GM21423 (cell line): ENCODE results near the gene RGL4.

Experiments
- ATAC-seq: cut with Tn5 transposase; IDR thresholded peaks from one replicate; pipeline ENCODE4 v1.9.1; 2021; ENCODE audit warnings: mild to moderate bottlenecking, moderate library complexity; ENCODE audit not compliant: unreplicated experiment

Gene RGL4

DNA sequence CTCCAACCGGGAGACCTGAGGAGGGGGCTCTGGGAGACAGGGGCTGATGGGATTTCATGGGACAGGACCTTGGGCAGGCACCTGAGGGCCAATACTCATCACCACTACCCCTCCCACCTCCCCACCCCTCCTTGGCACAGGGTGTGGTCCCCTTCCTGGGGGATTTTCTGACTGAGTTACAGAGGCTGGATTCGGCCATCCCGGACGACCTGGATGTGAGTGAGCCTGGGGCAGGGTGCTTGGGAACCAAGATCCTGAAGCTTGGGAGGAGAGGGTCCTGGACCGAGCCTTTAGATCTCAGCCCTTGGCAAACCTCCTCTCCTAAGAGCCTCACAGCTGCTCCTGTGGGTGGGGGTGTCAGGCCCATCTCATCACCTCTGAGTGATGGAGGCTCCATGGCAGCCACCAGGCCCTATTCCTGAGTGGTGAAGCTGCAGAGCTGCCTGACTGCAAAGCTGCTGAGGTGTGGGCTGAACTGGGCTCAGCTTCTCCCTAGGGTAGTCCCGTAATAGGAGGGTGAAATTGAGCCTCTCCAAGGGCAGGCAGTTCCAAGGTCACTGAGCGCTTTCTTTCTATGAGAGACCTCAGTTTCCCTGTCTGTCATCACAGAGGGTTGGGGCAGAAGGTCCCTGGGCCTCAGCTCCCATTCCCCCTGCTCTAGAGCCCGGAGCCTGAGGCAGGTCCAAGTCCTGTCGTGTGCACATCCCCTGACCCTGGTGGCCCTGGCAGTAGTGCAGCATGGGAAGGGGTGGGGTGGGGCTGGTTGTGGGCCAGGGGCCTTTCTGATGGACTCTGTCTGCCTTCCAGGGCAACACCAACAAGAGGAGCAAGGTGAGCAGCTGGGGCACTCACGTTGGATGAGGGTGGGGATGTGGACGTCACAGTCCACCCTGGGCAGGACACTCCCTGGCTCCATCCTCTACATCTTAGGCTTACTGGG lies 6.5 kb downstream of the RGL4 start:
- ATAC-seq: no peak

DNA sequence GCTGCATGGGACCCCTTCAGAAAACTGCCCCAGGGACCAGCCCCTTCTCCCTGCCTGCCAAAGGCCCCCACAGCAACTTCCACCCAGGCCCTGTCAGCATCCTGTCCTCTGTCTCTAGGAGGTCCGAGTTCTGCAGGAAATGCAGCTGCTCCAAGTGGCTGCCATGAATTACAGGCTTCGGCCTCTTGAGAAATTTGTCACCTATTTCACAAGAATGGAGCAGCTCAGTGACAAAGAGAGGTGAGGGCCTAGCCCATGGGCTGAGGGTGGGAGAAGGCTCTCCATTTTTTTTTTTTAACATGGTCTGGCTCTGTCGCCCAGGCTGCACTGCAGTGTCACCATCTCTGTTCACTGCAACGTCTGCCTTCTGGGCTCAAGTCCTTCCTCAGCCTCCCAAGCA lies 7.3 kb downstream of the RGL4 start:
- no peak for ATAC-seq

- no peak for ATAC-seq
Observed at GRCh38 chr22:23698673-23699235, 7.9 kb downstream of the RGL4 start.

DNA sequence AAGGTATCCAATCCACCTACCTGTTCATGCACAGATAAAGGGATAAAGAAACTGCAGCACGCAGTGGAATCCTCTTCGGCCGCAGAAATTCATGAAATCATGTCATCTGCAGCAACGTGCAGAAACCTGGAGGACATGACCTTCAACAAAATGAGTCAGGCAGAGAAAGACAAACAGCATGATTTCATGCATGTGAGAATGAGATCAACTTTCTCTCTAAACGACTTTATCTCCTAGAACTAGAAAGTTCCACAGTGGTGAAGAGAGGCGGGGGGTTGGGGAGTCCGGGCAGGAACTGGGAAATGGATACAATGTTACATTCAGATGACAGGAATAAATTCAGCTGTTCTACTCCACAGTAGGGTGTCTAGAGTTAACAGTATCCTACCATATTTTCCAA lies 9.9 kb downstream of the RGL4 start:
- ATAC-seq: no peak

GRCh38 chr22:23704062-23704461 lies 13.2 kb downstream of the RGL4 start:
- no peak for ATAC-seq

DNA sequence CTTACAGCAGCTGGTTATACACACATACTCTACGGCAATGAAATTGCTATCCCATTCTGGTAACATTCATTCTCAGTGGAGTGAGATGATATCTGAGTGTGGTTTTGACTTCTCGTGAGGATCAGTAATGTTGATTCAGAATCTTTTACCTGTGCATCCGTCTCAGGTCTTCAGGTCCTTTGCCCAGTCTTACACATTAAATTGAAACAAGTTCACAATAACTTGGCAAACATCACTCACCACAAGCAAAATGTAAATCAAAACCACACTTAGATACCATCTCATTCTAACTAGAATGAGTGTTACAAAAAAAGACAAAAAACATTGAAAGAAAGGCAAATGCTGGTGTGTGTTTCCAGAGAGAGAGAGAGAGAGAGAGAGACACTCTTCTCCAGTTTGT lies 14.0 kb downstream of the RGL4 start:
- ATAC-seq: no peak

DNA sequence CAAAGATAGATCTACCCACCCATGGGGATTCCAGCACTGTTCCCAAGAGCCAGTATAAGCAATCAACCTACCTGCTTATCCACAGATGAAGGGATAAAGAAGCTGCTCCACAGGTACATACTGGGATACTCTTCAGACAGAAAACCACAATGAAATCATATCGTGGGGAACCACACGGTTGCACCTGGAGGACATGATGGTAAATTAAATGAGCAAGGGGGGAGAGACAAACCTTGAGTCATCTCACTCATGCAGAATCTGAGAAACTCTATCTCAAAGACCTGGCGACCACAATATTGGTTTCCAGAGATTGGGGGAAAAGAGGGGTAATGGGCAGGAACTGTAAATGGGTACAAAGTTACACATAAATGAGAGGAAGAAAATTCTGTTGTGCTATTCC lies 14.5 kb downstream of the RGL4 start:
- no peak for ATAC-seq

- ATAC-seq: no peak
Observed at GRCh38 chr22:23708270-23708669, 17.5 kb downstream of the RGL4 start.

DNA sequence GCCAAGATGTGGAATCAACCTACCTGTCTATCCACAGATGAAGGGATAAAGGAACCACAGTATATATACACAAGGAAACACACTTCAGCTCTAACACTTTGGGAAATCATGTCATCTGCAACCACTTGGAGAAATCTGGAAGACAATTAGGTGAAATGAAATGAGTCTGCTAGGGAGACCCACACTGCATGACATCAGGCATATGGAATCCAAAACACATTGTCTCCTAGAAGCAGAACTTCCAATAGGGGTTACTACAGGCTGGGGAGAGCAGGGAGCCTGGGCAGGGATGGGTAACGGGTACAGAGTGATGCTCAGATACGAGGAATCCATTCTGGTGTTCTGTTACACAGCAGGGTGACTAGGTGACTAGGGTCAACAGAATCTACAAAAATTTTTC lies 18.3 kb downstream of the RGL4 start:
- ATAC-seq: no peak

DNA sequence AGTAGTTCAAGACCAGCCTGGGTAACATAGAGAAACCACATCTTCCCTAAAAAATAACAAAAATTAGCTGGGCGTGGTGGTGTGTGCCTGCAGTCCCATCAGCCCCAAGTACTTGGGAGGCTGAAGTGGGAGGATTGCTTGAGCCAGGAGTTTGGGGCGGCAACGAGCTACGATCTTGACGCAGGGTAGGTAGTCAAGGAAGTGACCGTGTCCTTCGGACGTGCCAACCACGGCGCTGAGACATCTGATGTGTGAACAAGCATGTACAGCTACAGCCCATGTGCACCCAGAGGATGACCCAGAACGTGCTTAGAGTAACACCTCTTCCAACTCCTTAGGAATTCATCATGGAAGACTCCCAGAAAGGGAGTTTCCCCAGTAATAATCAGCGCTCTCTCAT lies 21.4 kb downstream of the RGL4 start:
- no peak for ATAC-seq

DNA sequence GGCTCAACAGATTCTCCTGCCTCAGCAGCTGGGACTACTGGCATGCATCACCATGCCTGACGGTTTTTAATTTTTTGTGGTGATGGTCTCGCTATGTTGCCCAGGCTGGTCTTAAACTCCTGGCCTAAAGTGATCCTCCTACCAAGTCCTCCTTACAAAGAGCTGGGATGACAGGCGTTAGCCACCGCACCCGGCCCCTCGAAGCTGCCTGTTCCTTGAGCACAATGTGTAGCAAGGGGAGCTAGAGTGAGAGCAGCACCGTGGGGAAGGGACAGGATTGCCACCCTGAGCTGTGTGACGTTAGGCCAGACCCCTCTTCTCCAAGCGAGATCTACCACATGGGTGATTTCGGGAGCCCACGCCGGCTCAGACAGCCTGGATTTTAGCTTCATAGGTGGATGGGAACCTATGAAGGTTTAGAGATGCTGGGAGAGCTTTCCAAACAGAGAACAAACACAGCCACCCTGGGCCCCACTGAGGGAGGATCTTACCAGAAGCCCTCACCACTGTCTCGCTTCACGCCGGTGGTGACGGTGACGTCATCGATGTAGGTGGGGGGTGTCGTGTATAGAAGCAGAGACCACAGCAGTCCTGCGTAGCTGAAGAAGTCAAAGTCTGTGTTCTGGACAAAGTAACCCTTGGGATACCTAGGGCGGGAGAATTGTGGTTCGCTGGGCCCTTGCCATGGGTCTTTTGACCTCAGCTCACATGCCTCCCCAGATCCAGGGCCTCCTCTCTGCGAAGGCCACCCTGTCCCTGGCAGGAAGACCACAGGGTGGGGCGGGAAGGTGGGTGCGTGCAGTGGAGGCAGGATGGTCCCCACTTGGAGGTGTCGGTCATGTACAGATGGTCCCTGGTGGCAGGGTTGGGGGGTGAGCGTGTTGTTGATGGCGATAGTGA lies 23.1 kb downstream of the RGL4 start:
- ATAC-seq: no peak

DNA sequence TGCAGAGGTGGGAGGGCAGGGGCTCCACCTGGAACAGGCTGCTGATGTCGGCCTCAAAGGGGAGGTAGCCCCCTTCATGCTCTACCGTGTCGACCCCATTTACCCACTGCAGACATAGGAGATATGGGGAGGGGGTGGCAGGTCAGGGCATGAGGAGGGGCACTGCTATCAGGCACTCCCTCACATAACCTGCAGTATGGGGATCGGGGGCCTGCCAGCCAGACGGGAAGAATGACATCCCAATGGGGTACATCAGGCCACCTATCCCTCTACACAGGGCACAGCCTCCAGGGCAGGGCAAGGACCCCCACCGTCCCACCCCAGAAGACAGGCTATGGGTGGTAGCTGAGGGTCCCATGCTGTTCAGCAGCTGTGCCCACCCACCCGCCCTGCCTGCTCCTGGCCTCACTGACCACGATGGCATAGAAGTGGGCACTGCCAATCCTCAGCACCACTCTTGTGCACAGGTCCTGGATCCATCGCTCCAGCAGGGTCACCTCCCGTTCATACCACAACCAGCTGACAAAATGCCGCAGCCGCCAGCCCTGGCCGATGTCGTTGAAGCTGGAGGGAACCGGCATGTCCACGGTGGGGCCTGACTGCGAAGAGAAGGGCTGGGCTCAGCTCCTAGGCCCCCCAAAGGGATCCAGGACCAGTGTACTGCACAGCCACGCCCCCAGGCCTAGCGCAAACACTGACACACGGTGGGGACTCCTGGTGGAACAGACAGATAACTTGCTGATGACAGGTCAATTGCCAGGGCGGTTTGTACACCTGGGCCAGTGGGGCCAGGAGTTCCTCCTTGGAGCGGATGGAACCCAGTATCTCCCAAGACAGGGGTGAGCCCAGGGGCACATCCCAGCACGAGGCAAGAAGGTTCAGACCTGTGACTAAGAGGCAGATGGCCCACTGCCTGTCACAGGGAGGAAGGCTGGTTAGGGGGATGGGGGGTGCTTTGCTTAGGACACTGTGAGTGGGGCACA lies 24.1 kb downstream of the RGL4 start:
- no peak for ATAC-seq

- no peak for ATAC-seq
Observed at GRCh38 chr22:23715806-23716375, 25.1 kb downstream of the RGL4 start.

DNA sequence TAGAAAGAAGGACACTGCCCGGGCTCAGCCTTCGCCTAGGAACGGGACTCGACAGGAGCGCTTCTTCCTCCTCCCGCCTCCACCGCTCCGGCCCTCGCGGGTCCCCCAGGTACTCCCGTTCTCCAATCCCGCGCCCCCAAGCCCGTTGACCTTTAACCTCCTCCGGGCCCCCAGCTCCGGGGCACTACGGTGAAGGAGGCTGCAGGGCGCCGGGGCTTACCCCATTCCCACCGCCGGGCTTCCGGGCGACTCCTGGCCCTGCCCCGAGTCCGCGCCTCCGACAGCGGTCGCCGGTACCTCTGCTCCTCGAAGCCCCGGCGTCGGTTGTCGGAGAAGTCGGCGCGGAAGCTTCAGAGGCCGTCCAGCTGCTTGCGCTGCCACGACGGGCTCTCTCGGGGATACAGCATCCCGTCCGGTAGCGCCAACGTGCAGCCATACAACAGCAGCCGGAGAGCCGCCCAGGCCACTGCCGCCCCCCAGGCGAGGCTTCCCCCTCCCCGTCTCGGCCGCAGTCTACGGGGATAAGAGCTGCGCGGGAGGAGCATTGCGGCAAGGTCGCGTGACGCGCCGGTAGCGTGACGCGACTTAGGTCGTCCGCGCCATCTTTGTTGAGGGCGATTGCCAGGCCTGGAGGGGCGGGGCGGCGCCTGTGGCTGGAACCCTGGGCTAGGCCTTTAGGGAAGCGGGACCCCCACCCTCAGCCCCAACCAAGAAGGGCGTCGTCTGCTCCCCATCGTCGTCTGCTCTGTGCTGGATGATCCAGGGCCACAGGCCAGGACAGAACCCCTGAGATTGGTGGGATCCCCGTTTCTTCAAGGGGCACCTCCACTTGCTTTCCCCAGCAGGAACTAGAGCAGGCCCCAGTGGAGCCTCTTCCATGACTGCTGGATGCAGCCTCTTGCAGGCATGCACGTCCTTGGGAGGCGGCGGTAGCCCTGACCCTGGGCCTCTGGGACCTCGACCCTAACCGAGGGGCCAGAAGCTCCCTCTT lies 26.3 kb downstream of the RGL4 start:
- peak; percentile 89 for ATAC-seq

DNA sequence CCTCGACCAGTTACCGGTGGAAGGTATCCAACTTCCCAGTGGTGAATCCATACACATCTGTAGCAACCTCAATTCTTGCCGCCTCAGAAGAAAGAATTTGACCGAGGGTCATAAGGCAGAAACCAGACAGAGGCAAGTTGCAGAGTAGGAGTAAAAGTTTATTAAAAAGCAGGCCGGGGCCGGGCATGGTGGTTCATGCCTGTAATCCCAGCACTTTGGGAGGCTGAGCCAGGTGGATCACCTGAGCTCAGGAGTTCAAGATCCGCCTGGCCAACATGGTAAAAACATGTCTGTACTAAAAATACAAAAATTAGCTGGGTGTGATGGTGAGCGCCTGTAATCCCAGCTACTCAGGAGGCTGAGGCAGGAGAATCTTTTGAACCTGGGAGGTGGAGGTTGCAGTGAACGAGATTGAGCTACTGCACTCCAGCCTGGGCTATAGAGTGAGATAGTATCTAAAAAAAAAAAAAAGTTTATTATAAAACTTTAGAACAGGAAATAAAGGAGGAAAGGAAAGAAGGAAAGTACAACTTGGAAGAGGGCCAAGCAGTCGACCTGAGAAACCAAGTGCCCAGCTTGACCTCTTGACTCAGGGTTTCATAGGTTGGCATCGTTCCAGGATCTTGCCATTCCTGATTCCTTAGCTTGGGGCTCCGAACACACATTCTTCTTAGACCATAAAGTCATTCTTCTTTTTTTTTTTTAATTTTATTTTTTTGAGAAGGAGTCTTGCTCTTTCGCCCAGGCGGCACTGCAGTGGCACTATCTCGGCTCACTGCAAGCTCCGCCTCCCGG lies 27.8 kb downstream of the RGL4 start:
- no peak for ATAC-seq

DNA sequence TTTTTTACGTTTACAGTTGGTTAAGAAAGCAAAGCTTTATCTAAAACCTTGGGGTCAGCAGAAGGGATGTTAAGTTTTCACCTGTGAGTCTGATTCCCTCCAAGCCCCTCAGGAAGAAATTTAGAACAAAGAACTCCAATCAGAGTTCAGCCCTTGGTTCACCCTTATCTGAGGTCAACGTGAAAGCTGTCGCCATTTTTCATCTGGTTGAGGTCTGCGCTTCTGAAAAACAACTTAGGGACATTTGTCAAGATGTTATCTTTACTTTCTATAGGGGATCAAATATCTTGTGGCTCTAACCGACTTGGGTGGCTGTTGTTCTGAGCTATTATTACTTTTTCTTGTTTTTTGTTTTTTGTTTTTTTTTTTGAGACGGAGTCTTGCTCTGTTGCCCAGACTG lies 30.0 kb downstream of the RGL4 start:
- no peak for ATAC-seq

DNA sequence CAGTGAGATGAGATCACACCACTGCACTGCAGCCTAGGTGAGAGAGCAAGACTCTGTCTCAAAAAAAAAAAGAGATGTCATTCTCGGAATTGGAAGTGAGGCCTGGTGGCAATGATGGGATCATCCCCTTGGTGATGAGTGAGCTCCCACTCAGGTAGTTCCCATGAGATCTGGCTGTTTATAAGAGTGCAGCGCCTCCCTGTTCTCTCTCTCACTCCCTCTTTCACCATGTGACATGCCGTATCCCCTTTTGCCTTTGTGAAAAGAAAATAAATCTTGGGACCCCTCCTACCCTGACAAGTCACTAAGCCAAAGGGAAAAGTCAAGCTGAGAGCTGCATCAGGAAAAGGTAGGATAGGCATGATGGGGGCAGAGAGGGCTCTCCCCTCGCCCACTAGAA lies 31.3 kb downstream of the RGL4 start:
- no peak for ATAC-seq

DNA sequence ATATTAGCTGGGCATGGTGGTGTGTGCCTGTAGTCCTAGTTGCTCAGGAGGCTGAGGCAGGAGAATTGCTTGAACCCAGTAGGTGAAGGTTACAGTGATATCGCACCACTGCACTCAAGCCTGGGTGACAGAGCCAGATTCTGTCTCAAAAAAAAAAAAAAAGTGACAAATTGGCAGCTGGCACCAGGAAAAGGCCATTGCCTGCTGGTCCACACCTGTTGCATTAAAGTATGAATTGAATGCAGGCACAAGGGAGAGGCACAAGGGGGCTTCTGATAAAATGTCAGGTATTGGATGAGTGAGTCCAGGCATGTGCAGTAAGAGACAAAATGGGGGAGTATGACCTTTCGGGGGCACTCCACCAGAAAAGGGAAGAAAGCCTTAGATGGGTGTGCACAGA lies 31.9 kb downstream of the RGL4 start:
- ATAC-seq: no peak
